ENCODE measurements around the gene RNF112.
A peak's percentile ranks its signal among the peaks of the same experiment; 100 is the strongest.

RNF112 gene

DNA sequence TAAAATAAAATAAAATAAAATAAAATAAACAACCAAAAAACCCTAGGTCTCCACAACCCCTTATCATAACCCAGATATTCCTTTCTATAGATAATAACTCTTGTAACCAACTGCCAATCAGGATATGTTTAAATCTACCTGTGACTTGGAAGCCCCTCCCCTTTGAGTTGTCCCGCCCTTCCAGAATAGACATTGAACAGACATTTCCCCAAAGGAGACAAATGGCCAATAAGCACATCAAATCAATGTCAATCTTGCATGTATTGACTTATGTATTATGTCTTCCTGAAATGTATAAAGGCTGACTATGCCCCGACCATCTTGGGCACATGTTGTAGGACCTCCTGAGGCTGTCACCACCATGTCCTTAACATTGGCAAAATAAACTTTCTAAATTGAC lies 34.2 kb upstream of the RNF112 start:
- H3K79me1 ChIP-seq (ENCODE audit: low read length): peaks cover 6% of the 10 kb centered on the region
- no peaks in the 10 kb centered on the region for H3K27me3 ChIP-seq (ENCODE audit: insufficient read depth, low read length)
- no peak overlapping the region for H2BK12ac ChIP-seq (ENCODE audit: low read length)
- H2AFZ ChIP-seq (ENCODE audit: insufficient read depth, low read length, poor library complexity): no peak overlapping the region
- H3K18ac ChIP-seq (ENCODE audit: low read length): no peak overlapping the region
- no peak overlapping the region for H3K14ac ChIP-seq (ENCODE audit: low read length)
- no peak overlapping the region for H2AK5ac ChIP-seq (ENCODE audit: low read length)
- no peak overlapping the region for H4K91ac ChIP-seq (ENCODE audit: low read depth, low read length)
- H3K4ac ChIP-seq (ENCODE audit: low read depth, low read length): no peak overlapping the region
- H3K23ac ChIP-seq (ENCODE audit: low read length): no peak overlapping the region
- DNase-seq: peak; percentile 15 to 59
- H2BK120ac ChIP-seq (ENCODE audit: insufficient read depth, low read length, poor library complexity): no peak overlapping the region
- peaks cover 6 to 7% of the 10 kb centered on the region in 2 experiments for H3K4me1 ChIP-seq (ENCODE audit: control insufficient read depth in 1 of 2, insufficient read depth in 2 of 2, low read length in 2 of 2)
- H3K9ac ChIP-seq (ENCODE audit: low read length): no peak overlapping the region
- H3K36me3 ChIP-seq (ENCODE audit: control insufficient read depth in 1 of 2, insufficient read depth in 2 of 2, low read length in 2 of 2): peaks cover 20 to 26% of the 10 kb centered on the region in 2 experiments
- no peak overlapping the region for H4K12ac ChIP-seq (ENCODE audit: low read depth, low read length)
- H4K8ac ChIP-seq (ENCODE audit: low read depth, low read length): no peak overlapping the region
- H3K4me2 ChIP-seq (ENCODE audit: low read length): peak overlapping the region; percentile 73
- WGBS (ENCODE audit: extremely low coverage, insufficient coverage, insufficient read length): no CpG with 5 or more reads among the region's 2 CpGs
- peaks cover 9% of the 10 kb centered on the region for H3K79me2 ChIP-seq (ENCODE audit: control insufficient read depth, insufficient read depth, low read length, poor library complexity)
- no peak overlapping the region for H2BK5ac ChIP-seq (ENCODE audit: low read depth, low read length, poor library complexity)
- no peak overlapping the region for H3K27ac ChIP-seq (ENCODE audit: low read depth, low read length)
- H3K4me3 ChIP-seq (ENCODE audit: low read depth, low read length): no peak overlapping the region
- H3K9me3 ChIP-seq (ENCODE audit: insufficient read depth, low read depth, low read length): no peaks in the 10 kb centered on the region

DNA sequence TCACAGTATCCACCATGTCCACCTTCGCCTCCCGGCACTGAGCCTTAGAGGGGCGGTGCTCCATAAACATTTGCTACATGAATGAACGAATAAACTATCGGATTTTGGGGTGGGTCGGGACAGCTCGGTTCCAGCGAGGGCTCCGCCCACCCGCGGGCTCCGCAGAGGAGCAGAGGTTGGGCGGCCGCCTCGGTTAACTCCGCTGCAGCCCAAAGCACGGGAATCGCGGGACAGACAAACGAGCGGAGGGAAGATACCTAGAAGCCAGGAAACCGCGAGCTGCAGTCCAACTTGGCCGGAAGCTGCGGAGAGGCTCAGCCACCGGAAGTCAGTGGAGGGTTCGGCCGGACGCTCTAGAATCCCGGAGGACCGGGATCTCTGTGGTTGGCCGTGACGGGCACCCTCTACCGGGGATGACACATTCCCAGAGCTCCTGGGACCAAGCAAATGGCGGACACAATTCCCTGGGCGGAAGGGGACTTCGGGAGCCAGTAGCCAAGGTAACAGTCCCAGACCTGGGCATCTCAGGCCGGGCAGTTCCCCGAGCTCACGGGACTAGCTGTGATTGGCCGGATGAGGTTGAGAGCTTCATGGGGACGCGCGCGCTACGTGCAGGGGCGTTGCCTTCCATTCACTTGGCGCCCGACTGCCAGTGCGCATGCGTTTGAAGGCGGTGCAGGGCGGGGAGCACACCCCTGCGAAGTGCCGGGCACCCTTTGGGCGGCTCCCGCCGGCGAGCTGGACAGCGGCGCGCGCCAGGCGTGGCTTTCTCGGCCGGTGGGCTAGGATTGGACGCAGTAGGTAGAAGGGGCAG lies 33.2 kb upstream of the RNF112 start:
- Histone ChIP-seq H2BK12ac (ENCODE audit: low read length) (no peak overlapping the region), H3K18ac (ENCODE audit: low read length) (peak overlapping the region; percentile 51), H3K36me3 (ENCODE audit: control insufficient read depth in 1 of 2, insufficient read depth in 2 of 2, low read length in 2 of 2) (peaks cover 30 to 36% of the 10 kb centered on the region in 2 experiments), H3K4me3 (ENCODE audit: low read depth, low read length) (peak overlapping the region; percentile 77), H2BK120ac (ENCODE audit: insufficient read depth, low read length, poor library complexity) (peak overlapping the region; percentile 81), H4K91ac (ENCODE audit: low read depth, low read length) (peak overlapping the region; percentile 33), H3K27me3 (ENCODE audit: insufficient read depth, low read length) (no peaks in the 10 kb centered on the region), H3K14ac (ENCODE audit: low read length) (peak overlapping the region; percentile 79), H2AFZ (ENCODE audit: insufficient read depth, low read length, poor library complexity) (peak overlapping the region; percentile 9), H3K9me3 (ENCODE audit: insufficient read depth, low read depth, low read length) (no peaks in the 10 kb centered on the region), H3K79me1 (ENCODE audit: low read length) (peaks cover 6% of the 10 kb centered on the region), H4K8ac (ENCODE audit: low read depth, low read length) (peak overlapping the region; percentile 75), H2BK5ac (ENCODE audit: low read depth, low read length, poor library complexity) (peak overlapping the region; percentile 82), H3K4ac (ENCODE audit: low read depth, low read length) (peak overlapping the region; percentile 36), H3K4me2 (ENCODE audit: low read length) (peak overlapping the region; percentile 73), H3K79me2 (ENCODE audit: control insufficient read depth, insufficient read depth, low read length, poor library complexity) (peaks cover 9% of the 10 kb centered on the region), H3K4me1 (ENCODE audit: control insufficient read depth in 1 of 2, insufficient read depth in 2 of 2, low read length in 2 of 2) (peaks cover 6 to 7% of the 10 kb centered on the region in 2 experiments), H3K9ac (ENCODE audit: low read length) (peak overlapping the region; percentile 18), H2AK5ac (ENCODE audit: low read length) (no peak overlapping the region), H4K12ac (ENCODE audit: low read depth, low read length) (peak overlapping the region; percentile 5), H3K23ac (ENCODE audit: low read length) (no peak overlapping the region), H3K27ac (ENCODE audit: low read depth, low read length) (peak overlapping the region; percentile 97)
- peak; percentile 99 for DNase-seq
- WGBS (ENCODE audit: extremely low coverage, insufficient coverage, insufficient read length): no CpG with 5 or more reads among the region's 67 CpGs

DNA sequence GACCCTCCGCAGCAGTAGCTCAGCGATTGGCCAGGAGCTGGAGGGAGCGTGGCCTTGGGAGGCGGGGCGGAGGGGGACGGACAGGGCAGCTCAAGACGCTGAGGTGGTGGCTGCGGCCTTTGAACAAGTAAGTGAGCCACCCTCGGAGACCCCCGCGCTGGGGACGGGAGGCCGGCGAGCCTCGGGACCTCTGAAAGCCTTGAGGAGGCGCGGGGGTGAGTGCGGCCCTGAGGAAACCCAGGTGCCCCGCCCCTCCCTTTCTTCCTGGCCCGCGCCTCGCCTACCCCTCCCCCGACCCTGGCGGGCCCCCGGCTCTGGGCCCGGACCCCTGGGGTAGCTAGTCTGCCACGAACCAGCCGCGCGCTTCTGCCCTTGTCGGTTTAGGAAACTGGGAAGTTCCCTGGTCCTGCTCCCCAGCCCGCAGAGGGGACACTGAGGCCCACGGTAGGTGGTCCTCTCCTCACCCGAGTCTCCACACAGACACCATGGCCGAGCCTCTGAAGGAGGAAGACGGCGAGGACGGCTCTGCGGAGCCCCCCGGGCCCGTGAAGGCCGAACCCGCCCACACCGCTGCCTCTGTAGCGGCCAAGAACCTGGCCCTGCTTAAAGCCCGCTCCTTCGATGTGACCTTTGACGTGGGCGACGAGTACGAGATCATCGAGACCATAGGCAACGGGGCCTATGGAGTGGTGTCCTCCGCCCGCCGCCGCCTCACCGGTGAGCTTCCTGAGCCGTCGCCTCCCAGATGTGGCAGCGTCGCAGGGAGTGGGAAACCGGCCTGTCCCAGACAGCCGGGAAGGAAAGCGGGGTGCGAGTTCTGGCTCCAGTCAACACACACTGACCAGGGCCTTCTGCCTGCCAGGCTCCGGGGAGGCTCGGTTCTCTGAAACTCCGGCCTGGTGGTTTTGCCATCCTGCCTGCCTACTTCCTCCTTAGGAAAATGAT lies 32.3 kb upstream of the RNF112 start, which contains the start of gene MAPK7:
Gene MAPK7, plus strand, starts transcription at position 83 of the 945 bp plus-strand sequence. Its CDS starts 403 bp downstream, at position 486.
- H2AFZ ChIP-seq (ENCODE audit: insufficient read depth, low read length, poor library complexity): peak within 1 kb of the TSS; percentile 9
- peak within 1 kb of the TSS; percentile 73 for H3K4me2 ChIP-seq (ENCODE audit: low read length)
- H3K4ac ChIP-seq (ENCODE audit: low read depth, low read length): peak within 1 kb of the TSS; percentile 48
- H3K27ac ChIP-seq (ENCODE audit: low read depth, low read length): peak within 1 kb of the TSS; percentile 97
- no peaks in the 10 kb centered on the region for H3K9me3 ChIP-seq (ENCODE audit: insufficient read depth, low read depth, low read length)
- peak within 1 kb of the TSS; percentile 82 for H3K4me3 ChIP-seq (ENCODE audit: low read depth, low read length)
- H3K79me1 ChIP-seq (ENCODE audit: low read length): peaks cover 6% of the 10 kb centered on the region
- H2BK120ac ChIP-seq (ENCODE audit: insufficient read depth, low read length, poor library complexity): peak within 1 kb of the TSS; percentile 81
- H2BK5ac ChIP-seq (ENCODE audit: low read depth, low read length, poor library complexity): peak within 1 kb of the TSS; percentile 82
- H2AK5ac ChIP-seq (ENCODE audit: low read length): peak within 1 kb of the TSS; percentile 9
- peaks cover 9% of the 10 kb centered on the region for H3K79me2 ChIP-seq (ENCODE audit: control insufficient read depth, insufficient read depth, low read length, poor library complexity)
- H3K36me3 ChIP-seq (ENCODE audit: control insufficient read depth in 1 of 2, insufficient read depth in 2 of 2, low read length in 2 of 2): peaks cover 37 to 44% of the 10 kb centered on the region in 2 experiments
- H3K4me1 ChIP-seq (ENCODE audit: control insufficient read depth in 1 of 2, insufficient read depth in 2 of 2, low read length in 2 of 2): peaks cover 6 to 7% of the 10 kb centered on the region in 2 experiments
- peak within 1 kb of the TSS; percentile 30 for H4K12ac ChIP-seq (ENCODE audit: low read depth, low read length)
- H2BK12ac ChIP-seq (ENCODE audit: low read length): no peak within 1 kb of the TSS
- no peaks in the 10 kb centered on the region for H3K27me3 ChIP-seq (ENCODE audit: insufficient read depth, low read length)
- H3K9ac ChIP-seq (ENCODE audit: low read length): peak within 1 kb of the TSS; percentile 50
- no CpG with 5 or more reads among the region's 69 CpGs for WGBS (ENCODE audit: extremely low coverage, insufficient coverage, insufficient read length)
- peak in 1 of 2 donors; percentile 14 for DNase-seq
- H3K23ac ChIP-seq (ENCODE audit: low read length): no peak within 1 kb of the TSS
- peak within 1 kb of the TSS; percentile 56 for H4K91ac ChIP-seq (ENCODE audit: low read depth, low read length)
- H3K14ac ChIP-seq (ENCODE audit: low read length): peak within 1 kb of the TSS; percentile 79
- peak within 1 kb of the TSS; percentile 51 for H3K18ac ChIP-seq (ENCODE audit: low read length)
- peak within 1 kb of the TSS; percentile 75 for H4K8ac ChIP-seq (ENCODE audit: low read depth, low read length)

DNA sequence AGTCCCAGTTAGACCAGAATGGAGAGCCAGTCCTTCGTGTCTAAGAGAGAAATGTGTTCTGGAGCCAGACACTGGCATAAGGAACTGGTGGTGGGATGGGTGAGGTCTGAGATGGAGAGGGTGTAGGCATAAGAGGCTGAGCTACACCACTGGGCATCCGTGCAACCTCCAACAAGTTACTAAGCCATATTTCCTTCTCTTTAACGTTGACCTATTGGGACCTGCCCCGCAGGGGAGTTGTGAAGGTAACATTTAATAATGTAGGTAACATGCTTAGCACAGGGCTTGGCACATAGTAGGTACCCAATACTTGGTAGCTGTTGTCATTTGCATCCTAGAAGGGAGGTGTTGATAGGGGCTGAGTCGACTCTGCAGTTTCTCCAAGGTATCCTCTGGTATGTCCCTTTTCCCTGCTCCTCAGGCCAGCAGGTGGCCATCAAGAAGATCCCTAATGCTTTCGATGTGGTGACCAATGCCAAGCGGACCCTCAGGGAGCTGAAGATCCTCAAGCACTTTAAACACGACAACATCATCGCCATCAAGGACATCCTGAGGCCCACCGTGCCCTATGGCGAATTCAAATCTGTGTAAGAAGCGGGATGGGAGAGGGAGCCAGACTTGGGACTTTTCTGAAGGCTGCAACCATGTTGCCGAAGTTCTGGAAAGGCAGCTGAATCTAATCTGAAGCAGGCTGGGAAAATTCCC lies 31.5 kb upstream of the RNF112 start:
- peak overlapping the region; percentile 48 for H3K4ac ChIP-seq (ENCODE audit: low read depth, low read length)
- H2BK5ac ChIP-seq (ENCODE audit: low read depth, low read length, poor library complexity): no peak overlapping the region
- H2BK12ac ChIP-seq (ENCODE audit: low read length): no peak overlapping the region
- peaks cover 9% of the 10 kb centered on the region for H3K79me2 ChIP-seq (ENCODE audit: control insufficient read depth, insufficient read depth, low read length, poor library complexity)
- H3K27me3 ChIP-seq (ENCODE audit: insufficient read depth, low read length): no peaks in the 10 kb centered on the region
- peak overlapping the region; percentile 33 for H3K9ac ChIP-seq (ENCODE audit: low read length)
- H3K4me1 ChIP-seq (ENCODE audit: control insufficient read depth in 1 of 2, insufficient read depth in 2 of 2, low read length in 2 of 2): peaks cover 6 to 7% of the 10 kb centered on the region in 2 experiments
- no peak overlapping the region for H4K8ac ChIP-seq (ENCODE audit: low read depth, low read length)
- no CpG with 5 or more reads among the region's 13 CpGs for WGBS (ENCODE audit: extremely low coverage, insufficient coverage, insufficient read length)
- no peak overlapping the region for H3K14ac ChIP-seq (ENCODE audit: low read length)
- no peak overlapping the region for H4K12ac ChIP-seq (ENCODE audit: low read depth, low read length)
- H3K4me3 ChIP-seq (ENCODE audit: low read depth, low read length): peak overlapping the region; percentile 82
- H3K79me1 ChIP-seq (ENCODE audit: low read length): peaks cover 6% of the 10 kb centered on the region
- H3K23ac ChIP-seq (ENCODE audit: low read length): no peak overlapping the region
- no peak overlapping the region for H3K18ac ChIP-seq (ENCODE audit: low read length)
- peaks cover 46 to 52% of the 10 kb centered on the region in 2 experiments for H3K36me3 ChIP-seq (ENCODE audit: control insufficient read depth in 1 of 2, insufficient read depth in 2 of 2, low read length in 2 of 2)
- H2AK5ac ChIP-seq (ENCODE audit: low read length): no peak overlapping the region
- no peak overlapping the region for H4K91ac ChIP-seq (ENCODE audit: low read depth, low read length)
- DNase-seq: no peak
- no peaks in the 10 kb centered on the region for H3K9me3 ChIP-seq (ENCODE audit: insufficient read depth, low read depth, low read length)
- no peak overlapping the region for H2BK120ac ChIP-seq (ENCODE audit: insufficient read depth, low read length, poor library complexity)
- no peak overlapping the region for H2AFZ ChIP-seq (ENCODE audit: insufficient read depth, low read length, poor library complexity)
- H3K27ac ChIP-seq (ENCODE audit: low read depth, low read length): no peak overlapping the region
- peak overlapping the region; percentile 65 for H3K4me2 ChIP-seq (ENCODE audit: low read length)
